ENCODE measurements around the gene HAL.

The HAL gene, protein sequence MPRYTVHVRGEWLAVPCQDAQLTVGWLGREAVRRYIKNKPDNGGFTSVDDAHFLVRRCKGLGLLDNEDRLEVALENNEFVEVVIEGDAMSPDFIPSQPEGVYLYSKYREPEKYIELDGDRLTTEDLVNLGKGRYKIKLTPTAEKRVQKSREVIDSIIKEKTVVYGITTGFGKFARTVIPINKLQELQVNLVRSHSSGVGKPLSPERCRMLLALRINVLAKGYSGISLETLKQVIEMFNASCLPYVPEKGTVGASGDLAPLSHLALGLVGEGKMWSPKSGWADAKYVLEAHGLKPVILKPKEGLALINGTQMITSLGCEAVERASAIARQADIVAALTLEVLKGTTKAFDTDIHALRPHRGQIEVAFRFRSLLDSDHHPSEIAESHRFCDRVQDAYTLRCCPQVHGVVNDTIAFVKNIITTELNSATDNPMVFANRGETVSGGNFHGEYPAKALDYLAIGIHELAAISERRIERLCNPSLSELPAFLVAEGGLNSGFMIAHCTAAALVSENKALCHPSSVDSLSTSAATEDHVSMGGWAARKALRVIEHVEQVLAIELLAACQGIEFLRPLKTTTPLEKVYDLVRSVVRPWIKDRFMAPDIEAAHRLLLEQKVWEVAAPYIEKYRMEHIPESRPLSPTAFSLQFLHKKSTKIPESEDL

GRCh38 chr12:95996034-95996658, at the start of gene HAL:
HAL (minus strand) TSS chr12:95996344; CDS start chr12:95995910, 434 bp downstream.
- no peak for DNase-seq

DNA sequence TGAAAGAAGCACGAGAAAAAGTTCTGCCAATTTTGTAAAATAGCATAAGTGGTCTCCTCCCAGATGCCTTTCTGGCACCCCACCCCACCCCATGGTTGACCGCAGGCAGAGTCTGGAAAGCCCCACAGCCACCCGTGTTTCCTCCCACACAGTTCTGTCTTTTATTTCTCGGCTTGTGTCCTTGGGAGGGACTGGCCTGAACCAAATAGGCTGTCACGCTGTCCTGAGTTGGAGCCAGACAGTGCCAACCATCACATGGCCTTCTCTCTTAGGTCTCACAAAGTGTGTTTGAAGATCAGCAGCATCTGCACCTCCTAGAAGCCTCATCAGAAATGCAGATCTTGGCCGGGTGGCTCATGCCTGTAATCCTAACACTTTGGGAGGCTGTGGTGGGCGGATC, 49.4 kb upstream of the HAL start:
- DNase-seq: no peak

DNA sequence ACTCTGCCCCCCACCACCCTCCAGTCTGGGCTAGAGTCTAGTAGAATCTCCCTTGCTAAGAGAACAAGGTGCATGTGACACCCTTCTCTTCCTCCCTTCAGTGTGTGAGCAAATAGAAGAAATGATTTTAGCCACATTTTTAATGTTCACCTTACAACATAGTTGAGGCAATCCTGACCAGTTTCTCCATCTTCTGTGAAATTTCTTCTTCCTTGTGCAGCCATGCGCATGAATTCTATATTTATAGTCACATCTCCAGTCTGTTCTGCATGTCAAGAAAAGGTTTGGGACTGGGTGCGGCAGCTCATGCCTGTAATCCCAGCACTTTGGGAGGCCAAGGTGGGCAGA, 48.8 kb upstream of the HAL start:
- DNase-seq: no peak

GRCh38 chr12:96044017-96044942, 48.1 kb upstream of the HAL start:
- no peak for DNase-seq

- no peak for DNase-seq
Observed at GRCh38 chr12:96041181-96041580, 45.0 kb upstream of the HAL start.

- no peak for DNase-seq
Observed at GRCh38 chr12:96040305-96041133, 44.4 kb upstream of the HAL start.

- no peak for DNase-seq
Observed at GRCh38 chr12:96039516-96039915, 43.4 kb upstream of the HAL start.

DNA sequence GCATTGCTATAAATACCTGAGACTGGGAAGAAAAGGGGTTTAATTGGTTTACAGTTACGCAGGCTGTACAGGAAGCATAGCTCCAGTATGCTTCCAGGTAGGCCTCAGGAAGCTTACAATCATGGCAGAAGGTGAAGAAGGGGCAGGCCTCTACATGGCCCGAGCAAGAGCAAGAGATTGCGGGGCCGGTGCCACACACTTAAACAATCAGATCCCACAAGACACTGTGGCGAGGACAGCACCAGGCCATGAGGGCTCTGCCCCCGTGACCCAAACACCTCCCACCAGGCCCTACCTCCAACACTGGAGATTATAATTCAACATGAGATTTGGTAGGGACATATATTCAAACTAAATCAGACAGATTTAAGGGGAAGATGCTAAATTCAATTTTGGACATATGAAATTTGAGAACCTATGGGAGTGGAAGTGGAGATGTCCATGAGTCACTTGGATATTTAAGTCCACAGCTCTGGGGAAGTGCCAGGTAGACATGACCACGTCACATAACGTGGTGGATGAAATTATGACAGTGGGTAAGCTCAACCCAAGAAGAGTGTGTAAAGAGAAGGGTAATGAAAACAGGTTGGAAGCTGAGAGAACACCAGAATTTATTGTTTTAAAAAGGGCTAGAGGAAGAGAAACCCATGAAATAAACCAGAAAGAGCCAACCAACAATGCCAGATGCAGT, 40.8 kb upstream of the HAL start:
- no peak for DNase-seq

- DNase-seq: peak; percentile 94
Observed at GRCh38 chr12:96035283-96036236, 39.4 kb upstream of the HAL start, which contains the start of gene LTA4H. LTA4H (minus strand) TSS chr12:96035587; CDS start chr12:96035519, 68 bp downstream.

GRCh38 chr12:96034621-96035282, 38.6 kb upstream of the HAL start:
- DNase-seq: peak; percentile 36

DNA sequence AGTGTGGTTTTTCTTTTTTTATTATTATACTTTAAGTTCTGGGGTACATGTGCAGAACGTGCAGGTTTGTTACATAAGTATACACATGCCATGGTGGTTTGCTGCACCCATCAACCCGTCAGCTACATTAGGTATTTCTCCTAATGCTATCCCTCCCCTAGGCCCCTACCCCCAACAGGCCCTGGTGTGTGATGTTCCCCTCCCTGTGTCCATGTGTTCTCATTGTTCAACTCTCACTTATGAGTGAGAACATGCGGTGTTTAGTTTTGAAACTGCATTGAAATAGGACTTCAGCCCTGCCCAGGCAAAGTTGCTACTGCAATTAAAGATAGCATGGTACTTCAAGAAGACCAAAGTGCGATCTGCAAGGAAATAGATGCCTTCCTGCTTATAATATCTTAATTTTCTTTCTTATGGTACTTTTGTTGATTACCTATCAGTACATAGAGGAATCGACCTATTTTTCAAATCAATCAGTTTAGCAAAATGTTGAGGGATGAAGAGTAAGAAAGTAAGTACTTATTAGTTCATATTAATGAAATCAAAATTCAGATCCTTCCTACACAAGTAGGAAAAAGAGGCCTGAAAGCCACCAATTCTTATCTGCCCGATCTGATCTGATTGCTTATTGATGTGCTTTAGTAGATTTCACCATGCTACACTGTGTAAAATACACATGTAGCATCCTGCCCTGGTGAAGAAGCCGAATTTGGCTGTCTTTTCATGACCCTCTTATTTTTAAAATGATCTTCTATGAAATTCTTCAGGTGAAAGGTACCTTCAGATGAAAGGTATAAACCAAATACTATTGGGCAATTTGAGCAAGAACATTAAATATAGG, 37.6 kb upstream of the HAL start:
- no peak for DNase-seq

- no peak for DNase-seq
Observed at GRCh38 chr12:96029826-96030225, 33.7 kb upstream of the HAL start.

- no peak for DNase-seq
Observed at GRCh38 chr12:96028538-96028937, 32.4 kb upstream of the HAL start.

GRCh38 chr12:96026331-96026730, 30.2 kb upstream of the HAL start:
- no peak for DNase-seq

- DNase-seq: no peak
Observed at GRCh38 chr12:96025518-96025917, 29.4 kb upstream of the HAL start.

DNA sequence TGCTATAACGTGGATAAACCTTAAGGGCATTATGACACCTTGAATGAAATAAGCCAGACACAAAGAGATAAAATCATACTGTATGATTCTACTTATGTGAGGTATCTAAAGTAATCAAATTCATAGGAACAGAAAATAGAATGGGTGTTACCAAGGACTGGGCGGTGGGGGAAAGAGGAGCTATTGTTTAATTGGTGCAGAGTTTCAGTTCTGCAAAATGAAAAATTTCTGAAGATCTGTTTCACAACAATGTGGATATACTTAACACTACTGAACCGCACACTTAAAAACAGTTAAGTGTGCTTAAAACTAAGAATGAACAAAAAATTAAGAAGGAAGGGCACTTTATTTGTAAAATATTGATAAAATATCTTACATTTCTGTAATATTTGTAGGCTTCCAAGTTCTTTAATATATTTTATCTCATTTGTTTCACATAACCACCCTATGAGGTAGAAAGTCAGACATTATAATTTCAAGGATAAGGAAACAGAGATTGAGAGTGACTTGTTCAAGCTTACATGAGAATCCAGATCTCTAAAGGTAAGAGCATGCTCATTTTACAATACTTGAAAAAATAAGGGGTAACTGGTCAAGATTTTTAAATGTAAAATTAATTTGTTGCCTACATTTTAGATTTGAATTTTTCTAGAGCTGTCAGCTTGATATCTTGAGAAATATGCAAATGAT, 24.3 kb upstream of the HAL start:
- no peak for DNase-seq

DNA sequence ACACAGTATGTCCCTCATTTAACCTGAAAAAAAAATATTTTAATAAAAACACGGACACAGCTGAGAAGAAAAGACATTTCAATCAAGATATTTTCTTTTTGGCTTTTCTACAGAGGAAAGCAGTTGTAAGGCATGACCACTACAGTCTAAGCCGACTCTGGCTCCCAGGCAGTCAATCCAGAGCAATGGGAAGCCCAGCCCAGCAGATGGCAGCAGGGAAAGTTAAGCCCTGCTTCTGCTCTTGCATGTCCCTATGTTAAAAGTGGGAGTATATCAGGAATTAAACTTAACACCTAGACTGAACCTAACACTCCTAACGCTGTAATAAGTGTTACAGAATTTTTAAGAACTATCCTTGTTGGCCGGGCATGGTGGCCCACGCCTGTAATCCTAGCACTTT, 19.5 kb upstream of the HAL start:
- DNase-seq: no peak

Measured in activated CD4-positive, CD25-positive, alpha-beta regulatory T cell treated with anti-CD3 and anti-CD28 coated beads, Interleukin-2, amount 50 U/mL, for 72 hours (primary cell).